H1 (cell line): ENCODE data around the gene ANO6.

Experiments used
- EGR1 ChIP-seq: IDR thresholded peaks from 2 replicates; pipeline ENCODE4 v1.6.1; 2011; ENCODE audit warnings: low read depth, low read length, borderline replicate concordance
- EZH2 ChIP-seq: fragments of 200-600 bp; sonication (generic); IDR thresholded peaks from 2 replicates; pipeline ENCODE4 v1.7.1; 2012; ENCODE audit warnings: low read depth, mild to moderate bottlenecking, moderate library complexity, low read length, inconsistent platforms; ENCODE audit not compliant: severe bottlenecking
- GABPA ChIP-seq: IDR thresholded peaks from 2 replicates; pipeline ENCODE4 v1.6.1; 2011; ENCODE audit warnings: mild to moderate bottlenecking, low read length, moderate library complexity, borderline replicate concordance; ENCODE audit not compliant: insufficient read depth
- JUN ChIP-seq: IDR thresholded peaks from 2 replicates; pipeline ENCODE4 v1.6.1; 2011; ENCODE audit warnings: low read depth, mild to moderate bottlenecking, improper control_type of control experiment, low read length
- JUND ChIP-seq: IDR thresholded peaks from 2 replicates; pipeline ENCODE4 v1.6.1; 2011; ENCODE audit warnings: mild to moderate bottlenecking, improper control_type of control experiment, low read length
- MAX ChIP-seq: IDR thresholded peaks from 2 replicates; pipeline ENCODE4 v1.6.1; 2012; ENCODE audit warnings: inconsistent platforms
- NRF1 ChIP-seq: IDR thresholded peaks from 2 replicates; pipeline ENCODE4 v1.6.1; 2011; ENCODE audit warnings: mild to moderate bottlenecking, low read depth, low read length, improper control_type of control experiment
- POLR2A ChIP-seq, 2 experiments: IDR thresholded peaks; 1 replicate in 1 of 2; 2 replicates in 1 of 2; pipeline ENCODE4 v1.6.1; 2011; ENCODE audit warnings: low read depth in 2 of 2, low read length in 2 of 2, mild to moderate bottlenecking in 2 of 2; ENCODE audit errors: control extremely low read depth in 1 of 2
- POLR2AphosphoS5 ChIP-seq: IDR thresholded peaks from 2 replicates; pipeline ENCODE4 v1.6.1; 2011; ENCODE audit warnings: low read depth, low read length
- RFX5 ChIP-seq: IDR thresholded peaks from 2 replicates; pipeline ENCODE4 v1.6.1; 2011; ENCODE audit warnings: low read depth, low read length, improper control_type of control experiment, borderline replicate concordance
- RNF2 ChIP-seq: fragments of 200-900, 300-1000 bp; sonication (generic); IDR thresholded peaks from 2 replicates; pipeline ENCODE4 v1.7.1; 2016; ENCODE audit warnings: borderline replicate concordance, low read depth, mild to moderate bottlenecking, antibody characterized with exemption, low read length; ENCODE audit not compliant: poor library complexity, severe bottlenecking; ENCODE audit errors: missing control alignments
- RXRA ChIP-seq: IDR thresholded peaks from 2 replicates; pipeline ENCODE4 v1.6.1; 2011; ENCODE audit warnings: low read depth, mild to moderate bottlenecking, low read length, moderate library complexity; ENCODE audit not compliant: insufficient read depth
- SUZ12 ChIP-seq: fragments of 200-600 bp; sonication (generic); IDR thresholded peaks from 2 replicates; pipeline ENCODE4 v1.6.1; 2012; ENCODE audit warnings: mild to moderate bottlenecking, inconsistent platforms, low read length, moderate library complexity, mixed read lengths
- TF ChIP-seq, protein P1 (sequence below), 3 experiments: IDR thresholded peaks; 1 replicate in 2 of 3; 2 replicates in 1 of 3; pipeline versions ENCODE4 v1.5.1 to v1.6.1; 2011; ENCODE audit warnings: low read length in 3 of 3, mild to moderate bottlenecking in 3 of 3, inconsistent platforms in 2 of 3, low read depth in 1 of 3, moderate library complexity in 1 of 3; ENCODE audit not compliant: insufficient read depth in 1 of 3; ENCODE audit errors: control extremely low read depth in 1 of 3

DNA sequence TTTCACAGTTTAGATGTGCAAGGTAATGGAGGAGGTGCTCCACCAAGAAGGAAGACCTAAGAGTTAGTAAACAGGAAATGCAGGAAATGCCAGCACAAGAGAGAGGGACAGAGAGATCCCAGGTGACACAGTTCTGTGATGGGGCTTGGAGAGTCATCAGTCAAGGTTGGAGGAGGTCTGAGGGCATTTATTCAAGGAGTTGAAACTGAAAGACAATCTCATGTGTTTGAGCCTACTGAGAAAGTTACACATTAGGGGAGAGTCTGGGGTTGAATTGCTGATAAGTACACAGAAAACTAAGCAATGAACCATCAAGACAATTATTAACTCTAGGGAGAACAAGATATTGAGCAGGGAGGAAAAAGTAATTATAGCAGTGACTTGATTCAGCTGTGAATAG, 138.5 kb downstream of the ANO6 start:
- TF ChIP-seq RFX5 (no peak), RNF2 (no peak), POLR2AphosphoS5 (no peak), POLR2A (IDR thresholded peaks at IDR 0.05; ENCODE audit: control extremely low read depth in 1 of 2, low read depth in 2 of 2, low read length in 2 of 2) (no peak), GABPA (no peak), EZH2 (no peak), JUN (no peak), RXRA (no peak), SUZ12 (no peak), JUND (no peak), EGR1 (no peak), MAX (no peak), NRF1 (no peak)
- TF ChIP-seq, protein P1, sequence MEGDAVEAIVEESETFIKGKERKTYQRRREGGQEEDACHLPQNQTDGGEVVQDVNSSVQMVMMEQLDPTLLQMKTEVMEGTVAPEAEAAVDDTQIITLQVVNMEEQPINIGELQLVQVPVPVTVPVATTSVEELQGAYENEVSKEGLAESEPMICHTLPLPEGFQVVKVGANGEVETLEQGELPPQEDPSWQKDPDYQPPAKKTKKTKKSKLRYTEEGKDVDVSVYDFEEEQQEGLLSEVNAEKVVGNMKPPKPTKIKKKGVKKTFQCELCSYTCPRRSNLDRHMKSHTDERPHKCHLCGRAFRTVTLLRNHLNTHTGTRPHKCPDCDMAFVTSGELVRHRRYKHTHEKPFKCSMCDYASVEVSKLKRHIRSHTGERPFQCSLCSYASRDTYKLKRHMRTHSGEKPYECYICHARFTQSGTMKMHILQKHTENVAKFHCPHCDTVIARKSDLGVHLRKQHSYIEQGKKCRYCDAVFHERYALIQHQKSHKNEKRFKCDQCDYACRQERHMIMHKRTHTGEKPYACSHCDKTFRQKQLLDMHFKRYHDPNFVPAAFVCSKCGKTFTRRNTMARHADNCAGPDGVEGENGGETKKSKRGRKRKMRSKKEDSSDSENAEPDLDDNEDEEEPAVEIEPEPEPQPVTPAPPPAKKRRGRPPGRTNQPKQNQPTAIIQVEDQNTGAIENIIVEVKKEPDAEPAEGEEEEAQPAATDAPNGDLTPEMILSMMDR (IDR thresholded peaks at IDR 0.05; ENCODE audit: control extremely low read depth in 1 of 3, insufficient read depth in 1 of 3, low read depth in 1 of 3, low read length in 3 of 3) = no peak
